GM12878 (cell line): ENCODE results near the gene CDK4. TPM values are rescaled to one million over a fixed set of nuclear protein-coding genes. Genes with fewer than 3 reads are reported as not detected.
A peak's percentile ranks its signal among the peaks of the same experiment; 100 is the strongest.

ENCODE experiments used
- ATAC-seq: fragments of 200-7000 bp; cut with Tn5 transposase; 3 replicates; pipeline ENCODE4 v1.9.1; 2020; ENCODE audit warnings: mild to moderate bottlenecking, moderate library complexity
- BruUV-seq: library from RNA; stranded (reverse); fragments of 400-500 nt; replicated peaks from 2 replicates; lab custom pipeline; 2021; lab: Mats Ljungman, UMichigan
- CTCF ChIA-PET: fragments of 300-600 bp; sonication (Branson Sonifier 250); formaldehyde crosslinking; extraction: SDS; loops from one replicate; lab custom pipeline; 2021; ENCODE audit warnings: inconsistent platforms; lab: Yijun Ruan, JAX
- POLR2A ChIA-PET: fragments of 350-600 bp; formaldehyde crosslinking; extraction: SDS; loops from one replicate; lab custom pipeline; 2021; ENCODE audit warnings: inconsistent platforms; lab: Charles Lee
- RAD21 ChIA-PET: fragments of 300-600 bp; sonication (Branson Sonifier 250); formaldehyde crosslinking; loops from one replicate; lab custom pipeline; 2023; ENCODE audit warnings: antibody characterized with exemption; ENCODE audit not compliant: unreplicated experiment; lab: Charles Lee
- SMC1A ChIA-PET: fragments of 300-600 bp; sonication (Branson Sonifier 250); formaldehyde crosslinking; loops from one replicate; lab custom pipeline; 2023; ENCODE audit not compliant: unreplicated experiment, uncharacterized antibody; lab: Charles Lee
- DNase-seq: peaks from one replicate; pipeline ENCODE4 v3.0.0-alpha.2; 2011; ENCODE audit warnings: low read depth, low spot score
- FAIRE-seq: peaks from 3 replicates; lab custom pipeline; 2011; peaks lifted over from hg19 to GRCh38; lab: Jason Lieb, UNC
- H2AFZ ChIP-seq: 2 replicates; pipeline ENCODE4 v1.6.0; 2011; ENCODE audit warnings: low read depth, low read length, control low read depth; ENCODE audit not compliant: control insufficient read depth
- H3K27ac ChIP-seq: 2 replicates; pipeline ENCODE4 v1.5.1; 2011; ENCODE audit warnings: control low read depth; ENCODE audit not compliant: control insufficient read depth, insufficient read depth
- H3K27me3 ChIP-seq, 2 experiments: replicated peaks in 1 of 2; 2 replicates each; pipeline versions ENCODE4 v1.6.0 to v1.6.1; 2011; ENCODE audit warnings: low read length in 1 of 2; ENCODE audit not compliant: control insufficient read depth in 2 of 2, insufficient read depth in 2 of 2
- H3K36me3 ChIP-seq, 2 experiments: 2 replicates each; pipeline ENCODE4 v1.5.1; 2011; ENCODE audit warnings: low read length in 1 of 2; ENCODE audit not compliant: control insufficient read depth in 2 of 2, insufficient read depth in 2 of 2
- H3K4me1 ChIP-seq: 2 replicates; pipeline ENCODE4 v1.6.1; 2011; ENCODE audit warnings: mild to moderate bottlenecking, low read length, moderate library complexity, mixed read lengths; ENCODE audit not compliant: control insufficient read depth, insufficient read depth
- H3K4me2 ChIP-seq: 2 replicates; pipeline ENCODE4 v1.6.0; 2011; ENCODE audit warnings: control low read depth; ENCODE audit not compliant: control insufficient read depth, insufficient read depth
- H3K4me3 ChIP-seq: fragments of 200-600 bp; sonication (generic); 2 replicates; pipeline ENCODE4 v1.5.1; 2016
- H3K79me2 ChIP-seq: 2 replicates; pipeline ENCODE4 v1.6.0; 2011; ENCODE audit warnings: low read length; ENCODE audit not compliant: control insufficient read depth, insufficient read depth
- H3K9ac ChIP-seq: 2 replicates; pipeline ENCODE4 v1.8.0; 2011; ENCODE audit warnings: low read length, control low read depth, mixed read lengths; ENCODE audit not compliant: control insufficient read depth, insufficient read depth
- H3K9me3 ChIP-seq: replicated peaks from 3 replicates; pipeline ENCODE4 v1.5.1; 2011; ENCODE audit warnings: mild to moderate bottlenecking, low read length; ENCODE audit not compliant: control insufficient read depth, insufficient read depth
- H4K20me1 ChIP-seq: 2 replicates; pipeline ENCODE4 v1.6.0; 2011; ENCODE audit not compliant: control insufficient read depth, insufficient read depth
- MTA3 ChIP-seq: IDR thresholded peaks from 2 replicates; pipeline ENCODE4 v1.6.1; 2012; ENCODE audit warnings: low read length, inconsistent platforms, borderline replicate concordance
- MYB ChIP-seq: fragments of 150-350 bp; IDR thresholded peaks from 2 replicates; pipeline ENCODE4 v1.6.1; 2014; ENCODE audit warnings: mild to moderate bottlenecking, low read depth, low read length, borderline replicate concordance
- PML ChIP-seq: IDR thresholded peaks from 2 replicates; pipeline ENCODE4 v1.6.1; 2012; ENCODE audit warnings: low read length, inconsistent platforms
- POLR2AphosphoS5 ChIP-seq: IDR thresholded peaks from 2 replicates; pipeline ENCODE4 v1.6.1; 2011; ENCODE audit warnings: mild to moderate bottlenecking, low read length, inconsistent platforms
- WRNIP1 ChIP-seq: IDR thresholded peaks from 2 replicates; pipeline ENCODE4 v1.6.1; 2011; ENCODE audit warnings: low read depth, low read length, improper control_type of control experiment, borderline replicate concordance
- ZBED1 ChIP-seq: IDR thresholded peaks from 2 replicates; pipeline ENCODE4 v1.6.1; 2016; ENCODE audit warnings: borderline replicate concordance
- WGBS: methylation state at CpG from one replicate; pipeline ENCODE4 v1.1.6; 2016; ENCODE audit warnings: low lambda C conversion rate; ENCODE audit not compliant: insufficient replicate concordance, insufficient coverage; ENCODE audit errors: missing lambda C conversion rate; 5-methylcytosine and 5-hydroxymethylcytosine counted together
- in situ Hi-C: fragments of 300-500 bp; cut with MboI; formaldehyde crosslinking; loops from 9 replicates; pipeline ENCODE4 v1.14.3; 2018; ENCODE audit warnings: mixed read lengths
- intact Hi-C: fragments of 100-400 bp; cut with micrococcal nuclease; formaldehyde crosslinking; loops from one replicate; pipeline ENCODE4 v1.14.2; 2022; ENCODE audit not compliant: unreplicated experiment
- polyA plus RNA-seq, 11 experiments: library from polyadenylated mRNA; depleted of rRNA in 4 of 11; unstranded in 6 of 11; stranded (reverse) in 5 of 11; fragments of >200 nt; fragmentation: Nextera tagmentation in 4 of 11; fragmentation: Illumina TruSeq in 1 of 11; extraction: Ambion mirVana in 4 of 11; extraction: Trizol in 1 of 11; gene quantifications; 1 replicate in 1 of 11; 2 replicates in 10 of 11; pipeline versions ENCODE4 v1.2.1 to v1.2.3, GENCODE V29; 2011 to 2016; ENCODE audit warnings: inconsistent platforms in 2 of 11, missing spikeins in 2 of 11, low read depth in 1 of 11
- total RNA-seq, 4 experiments: library from RNA; depleted of rRNA in 3 of 4; stranded (reverse); fragments of >200 nt in 3 of 4; fragmentation: Illumina TruSeq in 1 of 4; extraction: Trizol in 1 of 4; gene quantifications; 2 replicates each; pipeline versions ENCODE4 v1.2.1 to v1.2.3, GENCODE V29; 2013 to 2021

CDK4 gene
- total and polyA plus RNA-seq, 10 of the 15 experiments (the other 5 are each of a cell fraction or from before 2014, with no cell fraction given), result 26.1 to 385 (median 221) TPM

DNA sequence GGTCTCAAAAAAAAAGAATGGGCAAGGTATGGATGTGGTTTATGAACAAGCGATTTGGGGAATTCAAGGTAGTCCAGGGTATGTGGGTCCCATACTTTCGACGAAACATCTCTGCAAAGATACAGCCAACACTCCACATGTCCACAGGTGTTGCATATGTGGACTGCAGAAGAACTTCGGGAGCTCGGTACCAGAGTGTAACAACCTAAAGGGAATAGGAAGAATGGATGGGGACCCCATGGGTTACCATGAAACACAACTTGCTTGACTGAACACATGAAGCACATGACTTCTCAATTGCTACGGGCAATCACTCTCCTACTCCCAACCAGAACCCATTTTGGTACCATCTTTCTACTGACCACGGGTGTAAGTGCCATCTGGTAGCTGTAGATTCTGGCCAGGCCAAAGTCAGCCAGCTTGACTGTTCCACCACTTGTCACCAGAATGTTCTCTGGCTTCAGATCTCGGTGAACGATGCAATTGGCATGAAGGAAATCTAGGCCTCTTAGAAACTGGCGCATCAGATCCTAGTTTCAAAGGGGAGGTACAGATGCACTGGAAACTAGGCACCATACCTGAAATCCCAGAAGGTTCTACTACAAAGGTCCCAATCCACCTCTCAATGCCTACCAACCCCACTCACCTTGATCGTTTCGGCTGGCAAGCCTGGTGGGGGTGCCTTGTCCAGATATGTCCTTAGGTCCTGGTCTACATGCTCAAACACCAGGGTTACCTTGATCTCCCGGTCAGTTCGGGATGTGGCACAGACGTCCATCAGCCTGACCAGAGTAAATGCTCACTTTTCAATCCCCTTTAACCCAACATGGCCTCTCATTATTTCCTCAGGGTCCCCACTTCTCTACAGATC, 1.3 kb downstream of the CDK4 start:
- peak overlapping the region; percentile 99 for H3K9ac ChIP-seq
- ATAC-seq, result no peak
- BruUV-seq, result no TSS peak
- H3K36me3 ChIP-seq, result peaks cover 6 to 7% of the 10 kb centered on the region in 2 experiments
- peak overlapping the region; percentile 94 for H3K27ac ChIP-seq
- RAD21 ChIA-PET, result interaction anchor here (1.2 kb wide), 1 partner anchor 9 kb away, joined by 3 read pairs; no protein-coding TSS in a partner anchor
- no peaks in the 10 kb centered on the region for H3K9me3 ChIP-seq
- POLR2A ChIA-PET, result interaction anchor here (0.8 kb wide), 1 partner anchor 9 kb away, joined by 3 read pairs; no protein-coding TSS in a partner anchor
- in situ Hi-C loops, result no loop called here
- no peak for FAIRE-seq
- no peaks in the 10 kb centered on the region for H3K27me3 ChIP-seq
- H3K4me3 ChIP-seq, result peak overlapping the region; percentile 79
- 0 out of 2 replicates have a peak, but pooled peaks have one; percentile 31 for TF ChIP-seq WRNIP1
- peak; percentile 17; the same call in 1 of the 2 replicates for TF ChIP-seq MTA3
- TF ChIP-seq PML, result 0 out of 2 replicates have a peak, but pooled peaks have one; percentile 27
- no peak for TF ChIP-seq MYB
- no peak for TF ChIP-seq ZBED1
- peak; percentile 36; the same call in 1 of the 2 replicates for TF ChIP-seq POLR2AphosphoS5
- no peak for DNase-seq
- peaks cover 30% of the 10 kb centered on the region for H3K79me2 ChIP-seq
- H3K4me2 ChIP-seq, result peak overlapping the region; percentile 78
- SMC1A ChIA-PET, result interaction anchor here (1.8 kb wide), 1 partner anchor 9 kb away, joined by 4 read pairs; no protein-coding TSS in a partner anchor
- intact Hi-C loops, result loop anchor here (10.0 kb wide), 1 partner anchor 276 kb away; the partner anchor contains the start of gene ARHGAP9
- 80% methylated on average over 15 of the region's 15 CpGs for WGBS
- no peak overlapping the region for H2AFZ ChIP-seq
- H3K4me1 ChIP-seq, result peaks cover 25% of the 10 kb centered on the region
- no peaks in the 10 kb centered on the region for H4K20me1 ChIP-seq
- CTCF ChIA-PET, result interaction anchor here (0.8 to 1.9 kb wide), 2 partner anchors 10 to 32 kb away, joined by 3 to 9 read pairs; no protein-coding TSS in a partner anchor
